CD4-positive, alpha-beta T cell treated with Interleukin-4 for 4 hours (primary cell): ENCODE data around the gene GOLGA7B.

Source experiments
- DNase-seq: peaks from one replicate; pipeline ENCODE4 v3.0.0-alpha.2; 2020

Gene GOLGA7B

GRCh38 chr10:97869091-97870042 is 19.7 kb downstream of the GOLGA7B start:
- peak; percentile 85 for DNase-seq

GRCh38 chr10:97870990-97871389 is 21.3 kb downstream of the GOLGA7B start:
- DNase-seq: no peak

- no peak for DNase-seq
Observed at GRCh38 chr10:97873569-97873968, 23.9 kb downstream of the GOLGA7B start.

GRCh38 chr10:97874332-97874731 is 24.7 kb downstream of the GOLGA7B start:
- DNase-seq: no peak

GRCh38 chr10:97875391-97875790 is 25.7 kb downstream of the GOLGA7B start:
- no peak for DNase-seq

- no peak for DNase-seq
Observed at GRCh38 chr10:97876402-97876801, 26.8 kb downstream of the GOLGA7B start.

GRCh38 chr10:97879241-97879640 is 29.6 kb downstream of the GOLGA7B start:
- no peak for DNase-seq

- no peak for DNase-seq
Observed at GRCh38 chr10:97880109-97880508, 30.5 kb downstream of the GOLGA7B start.

GRCh38 chr10:97882142-97883091 is 32.8 kb downstream of the GOLGA7B start:
- DNase-seq: peak; percentile 23

- no peak for DNase-seq
Observed at GRCh38 chr10:97883092-97883485, 33.4 kb downstream of the GOLGA7B start.

- DNase-seq: no peak
Observed at GRCh38 chr10:97886286-97886685, 36.6 kb downstream of the GOLGA7B start.

GRCh38 chr10:97887399-97887798 is 37.8 kb downstream of the GOLGA7B start:
- DNase-seq: no peak

- DNase-seq: no peak
Observed at GRCh38 chr10:97888134-97888533, 38.5 kb downstream of the GOLGA7B start.

GRCh38 chr10:97888641-97889262 is 39.1 kb downstream of the GOLGA7B start:
- DNase-seq: no peak

- DNase-seq: no peak
Observed at GRCh38 chr10:97889461-97890265, 40.0 kb downstream of the GOLGA7B start.

- DNase-seq: no peak
Observed at GRCh38 chr10:97891497-97892167, 42.0 kb downstream of the GOLGA7B start.

- no peak for DNase-seq
Observed at GRCh38 chr10:97892506-97892905, 42.9 kb downstream of the GOLGA7B start.

- DNase-seq: no peak
Observed at GRCh38 chr10:97892939-97893338, 43.3 kb downstream of the GOLGA7B start.

- DNase-seq: no peak
Observed at GRCh38 chr10:97894092-97894491, 44.4 kb downstream of the GOLGA7B start.

- no peak for DNase-seq
Observed at GRCh38 chr10:97895084-97895483, 45.4 kb downstream of the GOLGA7B start.

- no peak for DNase-seq
Observed at GRCh38 chr10:97895915-97896314, 46.3 kb downstream of the GOLGA7B start.
